ENCODE data around the gene ZNF85.
"Not testable (repeated sequence)": the region's sequence is repeated elsewhere in the genome, so short reads cannot be mapped to it uniquely, and the experiment has no call there.

ZNF85 gene

GRCh38 chr19:20964798-20965197, 41.7 kb downstream of the ZNF85 start:
- Histone ChIP-seq H3K27me3 (ENCODE audit: insufficient read depth, low read length, poor library complexity) (no peaks in the 10 kb centered on the region), H3K79me2 (ENCODE audit: insufficient read depth, low read length) (no peaks in the 10 kb centered on the region), H3K4me2 (ENCODE audit: insufficient read depth, low read length) (no peak overlapping the region), H3K9ac (ENCODE audit: low read depth, low read length) (no peak overlapping the region), H4K20me1 (ENCODE audit: insufficient read depth, low read length) (no peaks in the 10 kb centered on the region), H3K4me1 (ENCODE audit: insufficient read depth, low read length) (no peaks in the 10 kb centered on the region), H2AFZ (ENCODE audit: low read depth, low read length) (no peak overlapping the region), H3K36me3 (ENCODE audit: insufficient read depth, low read length) (no peaks in the 10 kb centered on the region), H3K4me3 (ENCODE audit: low read depth in 1 of 2, low read length in 2 of 2) (no peak overlapping the region), H3K9me3 (ENCODE audit: insufficient read depth, low read length, severe bottlenecking) (no peaks in the 10 kb centered on the region), H3K27ac (ENCODE audit: low read length) (no peak overlapping the region)
- TF ChIP-seq EZH2 (IDR thresholded peaks at IDR 0.05; ENCODE audit: borderline replicate concordance, low read depth, low read length, severe bottlenecking) (no peak), CTCF (IDR thresholded peaks at IDR 0.05; ENCODE audit: borderline replicate concordance, extremely low read depth, low read length, poor library complexity, severe bottlenecking) (no peak)
- ATAC-seq (ENCODE audit: insufficient read depth, low read depth) (peak; percentile 66), DNase-seq (peak; percentile 54)

GRCh38 chr19:20968092-20968491, 45.0 kb downstream of the ZNF85 start:
- no peak overlapping the region for H2AFZ ChIP-seq (ENCODE audit: low read depth, low read length)
- no peaks in the 10 kb centered on the region for H3K9me3 ChIP-seq (ENCODE audit: insufficient read depth, low read length, severe bottlenecking)
- H3K4me3 ChIP-seq (ENCODE audit: low read depth in 1 of 2, low read length in 2 of 2), result no peak overlapping the region
- no peak for DNase-seq
- no peaks in the 10 kb centered on the region for H3K36me3 ChIP-seq (ENCODE audit: insufficient read depth, low read length)
- no peaks in the 10 kb centered on the region for H3K4me1 ChIP-seq (ENCODE audit: insufficient read depth, low read length)
- TF ChIP-seq CTCF (IDR thresholded peaks at IDR 0.05; ENCODE audit: borderline replicate concordance, extremely low read depth, low read length, poor library complexity, severe bottlenecking) (no peak), EZH2 (IDR thresholded peaks at IDR 0.05; ENCODE audit: borderline replicate concordance, low read depth, low read length, severe bottlenecking) (no peak)
- no peaks in the 10 kb centered on the region for H3K27me3 ChIP-seq (ENCODE audit: insufficient read depth, low read length, poor library complexity)
- no peaks in the 10 kb centered on the region for H3K79me2 ChIP-seq (ENCODE audit: insufficient read depth, low read length)
- no peaks in the 10 kb centered on the region for H4K20me1 ChIP-seq (ENCODE audit: insufficient read depth, low read length)
- no peak overlapping the region for H3K9ac ChIP-seq (ENCODE audit: low read depth, low read length)
- no peak overlapping the region for H3K4me2 ChIP-seq (ENCODE audit: insufficient read depth, low read length)
- no peak overlapping the region for H3K27ac ChIP-seq (ENCODE audit: low read length)
- ATAC-seq (ENCODE audit: insufficient read depth, low read depth), result no peak

GRCh38 chr19:20969498-20969897, 46.4 kb downstream of the ZNF85 start:
- TF ChIP-seq EZH2 (IDR thresholded peaks at IDR 0.05; ENCODE audit: borderline replicate concordance, low read depth, low read length, severe bottlenecking), result no peak
- no peak for TF ChIP-seq CTCF (IDR thresholded peaks at IDR 0.05; ENCODE audit: borderline replicate concordance, extremely low read depth, low read length, poor library complexity, severe bottlenecking)
- H3K9me3 ChIP-seq (ENCODE audit: insufficient read depth, low read length, severe bottlenecking), result no peaks in the 10 kb centered on the region
- H3K36me3 ChIP-seq (ENCODE audit: insufficient read depth, low read length), result no peaks in the 10 kb centered on the region
- no peaks in the 10 kb centered on the region for H3K79me2 ChIP-seq (ENCODE audit: insufficient read depth, low read length)
- no peak overlapping the region for H3K9ac ChIP-seq (ENCODE audit: low read depth, low read length)
- H3K27ac ChIP-seq (ENCODE audit: low read length), result no peak overlapping the region
- DNase-seq (no peak), ATAC-seq (ENCODE audit: insufficient read depth, low read depth) (no peak)
- no peaks in the 10 kb centered on the region for H3K4me1 ChIP-seq (ENCODE audit: insufficient read depth, low read length)
- H3K27me3 ChIP-seq (ENCODE audit: insufficient read depth, low read length, poor library complexity), result no peaks in the 10 kb centered on the region
- no peak overlapping the region for H3K4me3 ChIP-seq (ENCODE audit: low read depth in 1 of 2, low read length in 2 of 2)
- H2AFZ ChIP-seq (ENCODE audit: low read depth, low read length), result no peak overlapping the region
- no peak overlapping the region for H3K4me2 ChIP-seq (ENCODE audit: insufficient read depth, low read length)
- H4K20me1 ChIP-seq (ENCODE audit: insufficient read depth, low read length), result no peaks in the 10 kb centered on the region

- no peak overlapping the region for H3K4me2 ChIP-seq (ENCODE audit: insufficient read depth, low read length)
- H3K79me2 ChIP-seq (ENCODE audit: insufficient read depth, low read length), result no peaks in the 10 kb centered on the region
- TF ChIP-seq EZH2 (IDR thresholded peaks at IDR 0.05; ENCODE audit: borderline replicate concordance, low read depth, low read length, severe bottlenecking) (no peak), CTCF (IDR thresholded peaks at IDR 0.05; ENCODE audit: borderline replicate concordance, extremely low read depth, low read length, poor library complexity, severe bottlenecking) (no peak)
- no peak overlapping the region for H3K4me3 ChIP-seq (ENCODE audit: low read depth in 1 of 2, low read length in 2 of 2)
- no peak for DNase-seq
- H3K4me1 ChIP-seq (ENCODE audit: insufficient read depth, low read length), result no peaks in the 10 kb centered on the region
- no peaks in the 10 kb centered on the region for H3K9me3 ChIP-seq (ENCODE audit: insufficient read depth, low read length, severe bottlenecking)
- H3K36me3 ChIP-seq (ENCODE audit: insufficient read depth, low read length), result no peaks in the 10 kb centered on the region
- H4K20me1 ChIP-seq (ENCODE audit: insufficient read depth, low read length), result no peaks in the 10 kb centered on the region
- H3K27ac ChIP-seq (ENCODE audit: low read length), result no peak overlapping the region
- H3K27me3 ChIP-seq (ENCODE audit: insufficient read depth, low read length, poor library complexity), result no peaks in the 10 kb centered on the region
- no peak overlapping the region for H2AFZ ChIP-seq (ENCODE audit: low read depth, low read length)
- H3K9ac ChIP-seq (ENCODE audit: low read depth, low read length), result no peak overlapping the region
- ATAC-seq (ENCODE audit: insufficient read depth, low read depth), result no peak
Observed at GRCh38 chr19:20969898-20970297, 46.8 kb downstream of the ZNF85 start.

GRCh38 chr19:20992788-20993187, 69.7 kb downstream of the ZNF85 start:
- not testable (repeated sequence) for H3K79me2 ChIP-seq (ENCODE audit: insufficient read depth, low read length); H2AFZ ChIP-seq (ENCODE audit: low read depth, low read length); H3K9me3 ChIP-seq (ENCODE audit: insufficient read depth, low read length, severe bottlenecking); H3K36me3 ChIP-seq (ENCODE audit: insufficient read depth, low read length); DNase-seq; ATAC-seq (ENCODE audit: insufficient read depth, low read depth); H3K27ac ChIP-seq (ENCODE audit: low read length); H3K9ac ChIP-seq (ENCODE audit: low read depth, low read length); H3K4me3 ChIP-seq (ENCODE audit: low read depth in 1 of 2, low read length in 2 of 2); H4K20me1 ChIP-seq (ENCODE audit: insufficient read depth, low read length); H3K27me3 ChIP-seq (ENCODE audit: insufficient read depth, low read length, poor library complexity); H3K4me2 ChIP-seq (ENCODE audit: insufficient read depth, low read length); H3K4me1 ChIP-seq (ENCODE audit: insufficient read depth, low read length)

All from DND-41 (cell line).